Measurements from ENCODE around the gene CTRB1.

Gene CTRB1

GRCh38 chr16:75273054-75273925 lies 54.5 kb downstream of the CTRB1 start:
- peak; percentile 10 for DNase-seq

Data from kidney glomerular epithelial cell (primary cell).